IMR-90 (cell line): Measurements from ENCODE around the gene SYPL2. TPM values are rescaled to one million over a fixed set of nuclear protein-coding genes. Genes with fewer than 3 reads are reported as not detected.

Source experiments
- ATAC-seq: fragments of 200-7000 bp; cut with Tn5 transposase; 2 replicates; pipeline ENCODE4 v1.9.1; 2020; ENCODE audit warnings: low read depth, mild to moderate bottlenecking, moderate library complexity
- BruUV-seq: library from RNA; stranded (reverse); fragments of 400-500 nt; replicated peaks from 2 replicates; lab custom pipeline; 2021; lab: Mats Ljungman, UMichigan
- CTCF ChIA-PET: fragments of 300-600 bp; formaldehyde crosslinking; extraction: SDS; loops from one replicate; lab custom pipeline; 2021; ENCODE audit warnings: antibody characterized with exemption; lab: Yijun Ruan, JAX
- POLR2A ChIA-PET: fragments of 300-600 bp; sonication (Branson Sonifier 250); formaldehyde crosslinking; loops from one replicate; lab custom pipeline; 2022; ENCODE audit warnings: antibody characterized with exemption; ENCODE audit not compliant: unreplicated experiment; lab: Charles Lee
- DNase-seq: peaks from one replicate; pipeline ENCODE4 v3.0.0; 2013
- H2AFZ ChIP-seq: replicated peaks from 2 replicates; pipeline ENCODE3; 2013; ENCODE audit warnings: low read length, mild to moderate bottlenecking; ENCODE audit not compliant: poor library complexity
- H2AK5ac ChIP-seq: 2 replicates; pipeline ENCODE4 v1.6.1; 2013; ENCODE audit warnings: low read depth, low read length, inconsistent platforms
- H2AK9ac ChIP-seq: replicated peaks from 2 replicates; pipeline ENCODE3; 2013; ENCODE audit warnings: mild to moderate bottlenecking, low read depth, low read length, moderate library complexity; ENCODE audit not compliant: poor library complexity
- H2BK120ac ChIP-seq: 2 replicates; pipeline ENCODE4 v1.6.1; 2013; ENCODE audit warnings: low read depth, low read length, inconsistent platforms
- H2BK15ac ChIP-seq: 3 replicates; pipeline ENCODE4 v1.6.1; 2013; ENCODE audit warnings: low read depth, low read length, inconsistent platforms
- H2BK20ac ChIP-seq: 2 replicates; pipeline ENCODE4 v1.6.1; 2013; ENCODE audit warnings: low read depth, mild to moderate bottlenecking, inconsistent platforms, low read length, moderate library complexity
- H2BK5ac ChIP-seq: 2 replicates; pipeline ENCODE4 v1.6.1; 2013; ENCODE audit warnings: mild to moderate bottlenecking, low read depth, low read length, inconsistent platforms; ENCODE audit not compliant: poor library complexity, severe bottlenecking
- H3K14ac ChIP-seq: replicated peaks from 2 replicates; pipeline ENCODE4 v1.6.1; 2013; ENCODE audit warnings: low read depth, low read length, inconsistent platforms
- H3K18ac ChIP-seq: 2 replicates; pipeline ENCODE4 v1.6.1; 2013; ENCODE audit warnings: low read depth, low read length, control low read depth
- H3K23ac ChIP-seq: 2 replicates; pipeline ENCODE4 v1.6.1; 2013; ENCODE audit warnings: low read depth, low read length, inconsistent platforms
- H3K27ac ChIP-seq: 2 replicates; pipeline ENCODE4 v1.5.1; 2013; ENCODE audit warnings: mild to moderate bottlenecking, control low read depth, low read length; ENCODE audit not compliant: insufficient read depth
- H3K27me3 ChIP-seq: 2 replicates; pipeline ENCODE4 v1.6.1; 2013; ENCODE audit warnings: low read length; ENCODE audit not compliant: control insufficient read depth, insufficient read depth
- H3K36me3 ChIP-seq: 2 replicates; pipeline ENCODE4 v1.6.1; 2013; ENCODE audit warnings: low read length, mixed read lengths; ENCODE audit not compliant: control insufficient read depth, insufficient read depth
- H3K4ac ChIP-seq: 2 replicates; pipeline ENCODE4 v1.6.1; 2013; ENCODE audit warnings: low read depth, low read length, inconsistent platforms
- H3K4me1 ChIP-seq: 2 replicates; pipeline ENCODE4 v1.6.1; 2013; ENCODE audit warnings: low read length, mixed read lengths; ENCODE audit not compliant: control insufficient read depth, insufficient read depth
- H3K4me2 ChIP-seq: 2 replicates; pipeline ENCODE4 v1.6.1; 2013; ENCODE audit warnings: low read depth, mild to moderate bottlenecking, control low read depth, low read length, moderate library complexity
- H3K4me3 ChIP-seq: 2 replicates; pipeline ENCODE4 v1.5.1; 2013; ENCODE audit warnings: low read depth, mild to moderate bottlenecking, control low read depth, low read length, moderate library complexity; ENCODE audit not compliant: insufficient read depth
- H3K56ac ChIP-seq: 2 replicates; pipeline ENCODE4 v1.6.1; 2013; ENCODE audit warnings: low read length, inconsistent platforms; ENCODE audit not compliant: insufficient read depth; ENCODE audit errors: extremely low read depth
- H3K79me1 ChIP-seq, 2 experiments: 2 replicates each; pipeline ENCODE4 v1.6.1; 2013; ENCODE audit warnings: low read length in 2 of 2, inconsistent platforms in 1 of 2, low read depth in 1 of 2
- H3K9ac ChIP-seq: 2 replicates; pipeline ENCODE4 v1.6.1; 2013; ENCODE audit warnings: low read depth, low read length, control low read depth
- H3K9me1 ChIP-seq: 2 replicates; pipeline ENCODE4 v1.6.1; 2013; ENCODE audit warnings: low read length, inconsistent platforms; ENCODE audit not compliant: insufficient read depth
- H3K9me3 ChIP-seq: 2 replicates; pipeline ENCODE4 v1.6.1; 2013; ENCODE audit warnings: low read length; ENCODE audit not compliant: control insufficient read depth, insufficient read depth
- H4K20me1 ChIP-seq: 2 replicates; pipeline ENCODE4 v1.6.1; 2013; ENCODE audit warnings: low read length, inconsistent platforms; ENCODE audit not compliant: insufficient read depth
- H4K5ac ChIP-seq: 2 replicates; pipeline ENCODE4 v1.6.1; 2013; ENCODE audit warnings: mild to moderate bottlenecking, low read depth, low read length, control low read depth
- H4K8ac ChIP-seq, 2 experiments: 2 replicates each; pipeline ENCODE4 v1.6.1; 2013; ENCODE audit warnings: low read depth in 2 of 2, low read length in 2 of 2, control low read depth in 1 of 2, inconsistent platforms in 1 of 2
- H4K91ac ChIP-seq: 2 replicates; pipeline ENCODE4 v1.6.1; 2013; ENCODE audit warnings: low read depth, low read length, inconsistent platforms; ENCODE audit not compliant: insufficient read depth
- CEBPB ChIP-seq: IDR thresholded peaks from 2 replicates; pipeline ENCODE4 v1.6.1; 2012; ENCODE audit warnings: low read depth, low read length, improper control_type of control experiment
- CHD1 ChIP-seq: IDR thresholded peaks from 2 replicates; pipeline ENCODE4 v1.6.1; 2012; ENCODE audit warnings: low read depth, low read length, improper control_type of control experiment
- ELK1 ChIP-seq: fragments of 150-350 bp; IDR thresholded peaks from 2 replicates; pipeline ENCODE4 v1.6.1; 2016; ENCODE audit warnings: low read depth, mild to moderate bottlenecking, low read length, moderate library complexity, borderline replicate concordance
- FOS ChIP-seq: fragments of 150-350 bp; IDR thresholded peaks from 2 replicates; pipeline ENCODE4 v1.6.1; 2016; ENCODE audit warnings: low read depth, low read length
- MAZ ChIP-seq: IDR thresholded peaks from 2 replicates; pipeline ENCODE4 v1.6.1; 2012; ENCODE audit warnings: low read depth, mild to moderate bottlenecking, low read length, improper control_type of control experiment, moderate library complexity, borderline replicate concordance
- MXI1 ChIP-seq: IDR thresholded peaks from 2 replicates; pipeline ENCODE4 v1.6.1; 2012; ENCODE audit warnings: low read depth, mild to moderate bottlenecking, low read length, moderate library complexity, borderline replicate concordance
- NFE2L2 ChIP-seq: fragments of 150-350 bp; IDR thresholded peaks from 2 replicates; pipeline ENCODE4 v1.6.1; 2016; ENCODE audit warnings: low read depth, mild to moderate bottlenecking, low read length
- RCOR1 ChIP-seq: IDR thresholded peaks from 2 replicates; pipeline ENCODE4 v1.6.1; 2012; ENCODE audit warnings: mild to moderate bottlenecking, low read length, improper control_type of control experiment; ENCODE audit not compliant: insufficient replicate concordance
- RFX5 ChIP-seq: IDR thresholded peaks from 2 replicates; pipeline ENCODE4 v1.8.0; 2012; ENCODE audit warnings: low read depth, mild to moderate bottlenecking, low read length, moderate library complexity
- SMC3 ChIP-seq: fragments of 150-350 bp; IDR thresholded peaks from 2 replicates; pipeline ENCODE4 v1.6.1; 2016; ENCODE audit warnings: low read depth, mild to moderate bottlenecking, antibody characterized with exemption, low read length, moderate library complexity
- WGBS, 2 experiments: methylation state at CpG; one replicate each; pipeline versions ENCODE4 v1.1.5 to v1.1.7; 2013; ENCODE audit warnings: missing lambda C conversion rate in 2 of 2; ENCODE audit not compliant: insufficient read length in 1 of 2; ENCODE audit errors: extremely low coverage in 2 of 2; 5-methylcytosine and 5-hydroxymethylcytosine counted together
- dilution Hi-C: fragments of 300-500 bp; cut with HindIII; formaldehyde crosslinking; loops from one replicate; pipeline ENCODE4 v1.14.3; 2018; ENCODE audit warnings: low sequenced_read_pairs; ENCODE audit not compliant: unreplicated experiment
- in situ Hi-C: fragments of 300-500 bp; cut with MboI; formaldehyde crosslinking; loops from 3 replicates; pipeline ENCODE4 v1.14.3; 2019; ENCODE audit warnings: low sequenced_read_pairs, inconsistent platforms, mixed read lengths
- intact Hi-C: fragments of 100-400 bp; cut with micrococcal nuclease; formaldehyde crosslinking; loops from 2 replicates; pipeline ENCODE4 v1.10.0; 2022
- polyA plus RNA-seq, 3 experiments: library from polyadenylated mRNA; depleted of rRNA; stranded (reverse); fragments of >200 nt; gene quantifications; 2 replicates each; pipeline ENCODE4 v1.2.3, GENCODE V29; 2012; ENCODE audit warnings: low replicate concordance in 1 of 3
- total RNA-seq: library from RNA; depleted of rRNA; stranded (reverse); fragments of >200 nt; gene quantifications from 2 replicates; pipeline ENCODE4 v1.2.3, GENCODE V29; 2012

Gene SYPL2
- total and polyA plus RNA-seq, 2 of the 4 experiments (the other 2 are of a cell fraction): under 0.01 to 0.65 TPM

- Histone ChIP-seq H3K9ac (no peak overlapping the region), H3K4me1 (peaks cover 6% of the 10 kb centered on the region), H3K14ac (peak overlapping the region; percentile 98), H3K27me3 (no peaks in the 10 kb centered on the region), H2BK15ac (peak overlapping the region; percentile 97; the same call in 1 of the 3 replicates), H4K8ac (peak overlapping the region; percentile 43 to 96; a peak in 3 of 4 replicates), H3K23ac (peak overlapping the region; percentile 83; the same call in 1 of the 2 replicates), H3K4me2 (peak overlapping the region; percentile 50; the same call in 1 of the 2 replicates), H3K4me3 (no peak overlapping the region), H2AK9ac (no peak overlapping the region), H4K20me1 (no peaks in the 10 kb centered on the region), H3K9me1 (peaks cover 6% of the 10 kb centered on the region), H2BK120ac (peak overlapping the region; percentile 97), H3K56ac (peak overlapping the region; percentile 13; the same call in 1 of the 2 replicates), H3K36me3 (no peaks in the 10 kb centered on the region), H3K27ac (peak overlapping the region; percentile 58; the same call in 1 of the 2 replicates), H2AK5ac (peak overlapping the region; percentile 90), H4K5ac (peak overlapping the region; percentile 87; the same call in 1 of the 2 replicates), H3K79me1 (peaks cover 0 to 5% of the 10 kb centered on the region in 2 experiments; a peak in 2 of 4 replicates), H3K4ac (peak overlapping the region; percentile 92), H3K9me3 (no peaks in the 10 kb centered on the region; the same call in 1 of the 2 replicates), H2BK20ac (peak overlapping the region; percentile 94), H2BK5ac (peak overlapping the region; percentile 91), H2AFZ (peak overlapping the region; percentile 65), H3K18ac (peak overlapping the region; percentile 87; the same call in 1 of the 2 replicates), H4K91ac (peak overlapping the region; percentile 90)
- DNase-seq: peak; percentile 99
- ChIA-PET POLR2A (no interaction called here), CTCF (no interaction called here)
- ATAC-seq: peak; percentile 99
- no TSS peak for BruUV-seq
- intact Hi-C loops (no loop called here), dilution Hi-C loops (no loop called here), in situ Hi-C loops (no loop called here)
- WGBS, 2 experiments: no CpG with 5 or more reads among the region's 3 CpGs
- TF ChIP-seq CEBPB: peak; percentile 29; the same call in 1 of the 2 replicates
- TF ChIP-seq MAZ: no peak; the same call in 1 of the 2 replicates
- TF ChIP-seq NFE2L2: peak; percentile 37; the same call in 1 of the 2 replicates
- TF ChIP-seq RCOR1: no peak
- TF ChIP-seq ELK1: no peak
- no peak for TF ChIP-seq CHD1
- no peak for TF ChIP-seq SMC3
- no peak for TF ChIP-seq MXI1
- no peak for TF ChIP-seq RFX5
- peak; percentile 76; the same call in 1 of the 2 replicates for TF ChIP-seq FOS
These were observed 27.5 kb upstream of the SYPL2 start for GRCh38 chr1:109438798-109439297.
